GM13976 (cell line): Measurements from ENCODE around the gene YBX1.
"Not testable (repeated sequence)": the region's sequence is repeated elsewhere in the genome, so short reads cannot be mapped to it uniquely, and the experiment has no call there.

Experiments used
- DNase-seq: peaks from one replicate; pipeline ENCODE4 v3.0.0; 2012; ENCODE audit warnings: low spot score
- in situ Hi-C: fragments of 300-500 bp; cut with MboI; formaldehyde crosslinking; loops from one replicate; pipeline ENCODE4 v1.12.0; 2022; ENCODE audit warnings: low sequenced_read_pairs, mixed read lengths, inconsistent platforms; ENCODE audit not compliant: unreplicated experiment
- TF ChIP-seq, protein P1 (sequence below): IDR thresholded peaks from 2 replicates; pipeline ENCODE4 v1.5.1; 2012; ENCODE audit warnings: borderline replicate concordance, mild to moderate bottlenecking; ENCODE audit not compliant: insufficient read depth; ENCODE audit errors: extremely low read depth, missing control alignments, control extremely low read depth

YBX1 gene

GRCh38 chr1:42698081-42698813 is 16.0 kb downstream of the YBX1 start:
- TF ChIP-seq, protein P1, sequence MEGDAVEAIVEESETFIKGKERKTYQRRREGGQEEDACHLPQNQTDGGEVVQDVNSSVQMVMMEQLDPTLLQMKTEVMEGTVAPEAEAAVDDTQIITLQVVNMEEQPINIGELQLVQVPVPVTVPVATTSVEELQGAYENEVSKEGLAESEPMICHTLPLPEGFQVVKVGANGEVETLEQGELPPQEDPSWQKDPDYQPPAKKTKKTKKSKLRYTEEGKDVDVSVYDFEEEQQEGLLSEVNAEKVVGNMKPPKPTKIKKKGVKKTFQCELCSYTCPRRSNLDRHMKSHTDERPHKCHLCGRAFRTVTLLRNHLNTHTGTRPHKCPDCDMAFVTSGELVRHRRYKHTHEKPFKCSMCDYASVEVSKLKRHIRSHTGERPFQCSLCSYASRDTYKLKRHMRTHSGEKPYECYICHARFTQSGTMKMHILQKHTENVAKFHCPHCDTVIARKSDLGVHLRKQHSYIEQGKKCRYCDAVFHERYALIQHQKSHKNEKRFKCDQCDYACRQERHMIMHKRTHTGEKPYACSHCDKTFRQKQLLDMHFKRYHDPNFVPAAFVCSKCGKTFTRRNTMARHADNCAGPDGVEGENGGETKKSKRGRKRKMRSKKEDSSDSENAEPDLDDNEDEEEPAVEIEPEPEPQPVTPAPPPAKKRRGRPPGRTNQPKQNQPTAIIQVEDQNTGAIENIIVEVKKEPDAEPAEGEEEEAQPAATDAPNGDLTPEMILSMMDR: no peak
- DNase-seq: no peak
- in situ Hi-C loops: no loop called here

GRCh38 chr1:42700006-42700405 is 17.8 kb downstream of the YBX1 start:
- DNase-seq: no peak
- TF ChIP-seq, protein P1: no peak
- in situ Hi-C loops: no loop called here

DNA sequence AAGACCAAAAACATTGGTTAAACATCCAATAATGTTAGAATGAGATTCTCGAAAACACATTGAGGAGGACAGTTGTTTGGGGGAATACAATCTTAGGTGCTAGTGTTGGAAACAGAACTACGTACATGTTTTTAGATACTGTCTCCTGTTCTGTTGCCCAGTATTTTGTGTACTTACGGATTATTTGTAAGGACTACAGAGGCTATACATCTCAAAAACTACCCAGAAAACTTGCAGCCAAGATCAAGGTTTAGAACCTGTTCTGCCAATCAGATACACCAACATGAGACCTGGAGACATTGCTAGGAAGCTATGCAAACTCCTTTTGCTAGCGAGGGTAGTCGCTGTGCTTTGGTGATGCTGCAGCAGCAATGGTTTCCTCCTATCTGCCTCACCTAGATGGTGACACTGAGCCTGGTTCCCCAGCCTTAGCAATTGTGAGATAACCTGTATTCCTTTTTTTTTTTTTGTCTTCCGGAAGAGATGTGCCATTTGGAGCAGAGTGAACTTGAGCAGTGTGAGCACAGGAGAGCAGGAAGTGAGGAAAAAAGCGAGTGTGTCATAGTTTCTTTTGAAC is 21.8 kb downstream of the YBX1 start:
- no peak for DNase-seq
- TF ChIP-seq, protein P1: no peak
- in situ Hi-C loops: no loop called here

GRCh38 chr1:42712808-42713207 is 30.6 kb downstream of the YBX1 start:
- in situ Hi-C loops, DNase-seq: not testable (repeated sequence)

- TF ChIP-seq, protein P1: no peak
- no peak for DNase-seq
- in situ Hi-C loops: no loop called here
Measured at GRCh38 chr1:42713293-42713692, 31.1 kb downstream of the YBX1 start.

- DNase-seq, in situ Hi-C loops: not testable (repeated sequence)
Measured at GRCh38 chr1:42714441-42714840, 32.2 kb downstream of the YBX1 start.

DNA sequence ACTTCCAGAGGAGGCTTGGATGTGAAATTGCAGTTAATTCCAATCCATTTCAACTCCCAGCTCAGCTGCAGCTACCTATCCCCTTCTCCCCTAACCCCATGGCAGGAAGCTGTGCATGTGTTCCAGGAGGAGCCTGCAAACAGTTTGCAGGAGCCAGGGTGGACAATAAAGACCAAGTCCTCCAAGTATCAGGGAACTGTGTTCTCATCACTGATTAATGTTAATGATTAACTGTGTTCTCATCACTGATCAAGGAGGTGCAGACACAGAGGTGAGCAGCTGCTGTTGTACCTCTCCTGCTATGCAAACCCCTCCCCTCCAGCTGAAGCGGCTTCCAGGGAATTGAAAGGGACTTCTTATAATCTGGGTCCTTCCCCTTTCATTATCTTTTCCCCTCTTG is 38.6 kb downstream of the YBX1 start:
- TF ChIP-seq, protein P1: no peak
- in situ Hi-C loops: no loop called here

More for the DNA sequence above, 38.6 kb downstream of the YBX1 start:
- DNase-seq: no peak
